SK-N-SH (cell line): ENCODE results near the gene SPRYD3. TPM values are rescaled to one million over a fixed set of nuclear protein-coding genes. Genes with fewer than 3 reads are reported as not detected.

Source experiments
- CTCF ChIA-PET: fragments of 300-600, 350-600 bp; formaldehyde crosslinking; extraction: SDS; loops from one replicate; lab custom pipeline; 2021; lab: Yijun Ruan, JAX
- POLR2A ChIA-PET: fragments of 350-600 bp; sonication (Branson Sonifier 250); formaldehyde crosslinking; extraction: SDS; loops from one replicate; lab custom pipeline; 2020; ENCODE audit warnings: antibody characterized with exemption, inconsistent platforms; lab: Yijun Ruan, JAX
- DNase-seq: peaks from one replicate; pipeline ENCODE4 v3.0.0; 2012
- H2AFZ ChIP-seq: fragments of 200-600 bp; sonication (generic); 2 replicates; pipeline ENCODE4 v1.8.1; 2016; ENCODE audit warnings: antibody characterized with exemption, mild to moderate bottlenecking, low read depth
- H3F3A ChIP-seq: fragments of 200-600 bp; sonication (generic); replicated peaks from 2 replicates; pipeline ENCODE3; 2016; ENCODE audit warnings: antibody characterized with exemption, mild to moderate bottlenecking; ENCODE audit not compliant: insufficient read depth
- H3K27ac ChIP-seq, 2 experiments: fragments of 200-500 bp in 1 of 2; fragments of 200-600 bp in 1 of 2; sonication (Bioruptor generic) in 1 of 2; sonication (generic), shearing (Covaris generic) in 1 of 2; 2 replicates each; pipeline versions ENCODE4 v1.5.1 to v1.6.1; 2014 to 2016; ENCODE audit warnings: low read depth in 2 of 2, inconsistent platforms in 1 of 2, low read length in 1 of 2, mild to moderate bottlenecking in 1 of 2, mixed read lengths in 1 of 2
- H3K27me3 ChIP-seq: fragments of 200-600 bp; sonication (generic), shearing (Covaris generic); 2 replicates; pipeline ENCODE4 v1.6.1; 2016; ENCODE audit warnings: mixed run types; ENCODE audit not compliant: insufficient read depth
- H3K36me3 ChIP-seq, 2 experiments: fragments of 200-500 bp in 1 of 2; fragments of 200-600 bp in 1 of 2; sonication (Bioruptor generic) in 1 of 2; sonication (generic) in 1 of 2; replicated peaks in 1 of 2; 2 replicates each; pipeline versions ENCODE3 to v1.5.1; 2014 to 2016; ENCODE audit warnings: low read length in 1 of 2, mild to moderate bottlenecking in 1 of 2; ENCODE audit not compliant: insufficient read depth in 2 of 2, control insufficient read depth in 1 of 2
- H3K4me1 ChIP-seq, 2 experiments: fragments of 200-500 bp in 1 of 2; fragments of 200-600 bp in 1 of 2; sonication (Bioruptor generic) in 1 of 2; sonication (generic), shearing (Covaris generic) in 1 of 2; 2 replicates each; pipeline versions ENCODE4 v1.5.1 to v1.6.1; 2014 to 2016; ENCODE audit warnings: low read depth in 1 of 2, low read length in 1 of 2, mixed run types in 1 of 2; ENCODE audit not compliant: insufficient read depth in 2 of 2, control insufficient read depth in 1 of 2
- H3K4me2 ChIP-seq: fragments of 200-600 bp; sonication (generic), shearing (Covaris generic); 2 replicates; pipeline ENCODE4 v1.6.1; 2017; ENCODE audit warnings: mixed run types
- H3K4me3 ChIP-seq, 2 experiments: fragments of 200-500 bp in 1 of 2; fragments of 200-600 bp in 1 of 2; sonication (Bioruptor generic) in 1 of 2; sonication (generic), shearing (Covaris generic) in 1 of 2; 2 replicates each; pipeline versions ENCODE4 v1.5.1 to v1.8.1; 2014 to 2016; ENCODE audit warnings: low read depth in 2 of 2, inconsistent platforms in 1 of 2, low read length in 1 of 2, mild to moderate bottlenecking in 1 of 2, mixed read lengths in 1 of 2, moderate library complexity in 1 of 2
- H3K79me2 ChIP-seq: fragments of 200-600 bp; sonication (generic); 2 replicates; pipeline ENCODE4 v1.8.1; 2017; ENCODE audit warnings: mild to moderate bottlenecking; ENCODE audit not compliant: insufficient read depth
- H3K9ac ChIP-seq: fragments of 200-600 bp; sonication (generic); 2 replicates; pipeline ENCODE4 v1.6.1; 2017; ENCODE audit warnings: mixed run types
- H3K9me2 ChIP-seq: fragments of 200-600 bp; sonication (generic); 2 replicates; pipeline ENCODE4 v1.6.1; 2017; ENCODE audit warnings: mixed run types
- H3K9me3 ChIP-seq: fragments of 200-600 bp; sonication (generic); 2 replicates; pipeline ENCODE4 v1.6.1; 2017; ENCODE audit warnings: mixed run types, mild to moderate bottlenecking, moderate library complexity
- H4K20me1 ChIP-seq: fragments of 200-600 bp; sonication (generic); 2 replicates; pipeline ENCODE4 v1.6.1; 2017; ENCODE audit warnings: mild to moderate bottlenecking, mixed run types; ENCODE audit not compliant: insufficient read depth
- ELF1 ChIP-seq: IDR thresholded peaks from 2 replicates; pipeline ENCODE4 v1.4.0; 2012
- EP300 ChIP-seq, 2 experiments: IDR thresholded peaks; 2 replicates each; pipeline versions ENCODE4 v1.4.0 to v1.6.1; 2012; ENCODE audit warnings: borderline replicate concordance in 1 of 2, low read depth in 1 of 2, low read length in 1 of 2
- FOSL2 ChIP-seq: IDR thresholded peaks from 2 replicates; pipeline ENCODE4 v1.4.0; 2012; ENCODE audit warnings: low read depth, mild to moderate bottlenecking, moderate library complexity, borderline replicate concordance
- FOXJ3 ChIP-seq: sonication (generic); formaldehyde crosslinking; IDR thresholded peaks from 2 replicates; pipeline ENCODE4 v1.5.1; 2020; ENCODE audit warnings: mild to moderate bottlenecking, missing genetic modification reagents
- FOXM1 ChIP-seq: IDR thresholded peaks from 2 replicates; pipeline ENCODE4 v1.4.0; 2012; ENCODE audit warnings: low read depth, mild to moderate bottlenecking
- GABPA ChIP-seq: IDR thresholded peaks from 2 replicates; pipeline ENCODE4 v1.4.0; 2012; ENCODE audit warnings: low read depth, mild to moderate bottlenecking
- IRF3 ChIP-seq: fragments of 150-350 bp; IDR thresholded peaks from 2 replicates; pipeline ENCODE4 v1.6.1; 2016; ENCODE audit warnings: mild to moderate bottlenecking, low read depth, low read length
- JUND ChIP-seq: IDR thresholded peaks from 2 replicates; pipeline ENCODE4 v1.4.0; 2012
- MEF2A ChIP-seq: IDR thresholded peaks from 2 replicates; pipeline ENCODE4 v1.4.0; 2012; ENCODE audit warnings: low read depth, borderline replicate concordance
- RCOR1 ChIP-seq: fragments of 150-350 bp; IDR thresholded peaks from 2 replicates; pipeline ENCODE4 v1.6.1; 2017; ENCODE audit warnings: antibody characterized with exemption, low read length
- SIN3A ChIP-seq: IDR thresholded peaks from 2 replicates; pipeline ENCODE4 v1.6.1; 2012; ENCODE audit warnings: low read depth, mild to moderate bottlenecking, low read length, moderate library complexity, borderline replicate concordance
- TCF12 ChIP-seq: IDR thresholded peaks from 2 replicates; pipeline ENCODE4 v1.4.0; 2012
- TEAD4 ChIP-seq: IDR thresholded peaks from 2 replicates; pipeline ENCODE4 v1.4.0; 2012; ENCODE audit warnings: mild to moderate bottlenecking, borderline replicate concordance; ENCODE audit not compliant: insufficient read depth
- USF1 ChIP-seq: IDR thresholded peaks from 2 replicates; pipeline ENCODE4 v1.4.0; 2012; ENCODE audit warnings: low read depth, borderline replicate concordance
- USF2 ChIP-seq: fragments of 150-350 bp; IDR thresholded peaks from 2 replicates; pipeline ENCODE4 v1.6.1; 2017; ENCODE audit warnings: antibody characterized with exemption, low read length, low read depth, borderline replicate concordance
- YY1 ChIP-seq: IDR thresholded peaks from 2 replicates; pipeline ENCODE4 v1.4.0; 2012; ENCODE audit warnings: low read depth, mild to moderate bottlenecking
- WGBS: methylation state at CpG from one replicate; pipeline ENCODE4 v1.1.6; 2017; ENCODE audit warnings: low lambda C conversion rate; 5-methylcytosine and 5-hydroxymethylcytosine counted together
- polyA plus RNA-seq, 3 experiments: library from polyadenylated mRNA; depleted of rRNA; stranded (reverse); fragments of >200 nt; gene quantifications; 2 replicates each; pipeline ENCODE4 v1.2.3, GENCODE V29; 2012

SPRYD3 gene
- polyA plus RNA-seq, 1 of the 3 experiments (the other 2 are of a cell fraction), result 20.3 TPM

DNA sequence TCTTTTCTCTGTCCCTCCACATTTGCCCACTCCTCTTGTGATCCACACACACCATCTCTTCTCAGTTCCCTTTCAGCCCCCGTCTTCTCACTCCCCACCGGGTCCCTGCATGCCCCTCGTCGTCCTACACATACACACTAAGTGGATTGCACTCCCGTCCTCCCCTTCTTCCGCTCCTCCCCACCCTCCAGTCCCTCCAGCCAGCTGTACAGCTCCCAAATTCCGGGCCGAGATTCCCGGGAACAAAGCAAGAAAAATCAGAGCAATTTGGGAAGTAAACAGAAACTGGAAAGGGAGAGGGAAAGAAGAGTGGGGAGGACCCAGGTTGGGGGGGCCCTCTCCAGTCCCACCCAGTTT lies 18.0 kb upstream of the SPRYD3 start (continued):
- no peak for TF ChIP-seq USF1
- no peak for TF ChIP-seq USF2
- TF ChIP-seq JUND, result no peak

DNA sequence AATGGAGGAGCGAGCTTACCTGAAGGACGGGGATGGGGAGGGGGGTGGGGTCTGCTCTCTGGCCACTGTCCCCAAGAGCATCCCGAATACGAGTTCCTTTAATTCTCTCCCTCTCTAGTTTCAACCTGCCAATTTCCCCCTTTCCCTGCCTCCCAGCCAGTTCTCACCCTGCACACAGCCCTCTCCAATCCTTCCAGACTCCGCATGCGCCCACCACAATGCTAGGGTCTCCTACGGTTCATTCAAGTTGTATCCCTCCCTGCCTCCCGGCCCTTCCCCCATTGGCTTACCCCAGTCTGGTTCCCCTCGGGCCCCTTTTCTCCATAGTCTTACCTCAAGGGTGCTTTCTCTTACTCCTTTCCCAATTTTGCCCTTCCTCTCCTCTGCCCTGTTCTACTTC lies 17.6 kb upstream of the SPRYD3 start:
- H3K27ac ChIP-seq, result peak overlapping the region in 1 of 2 experiments; percentile 98; a peak in 3 of 4 replicates
- peaks cover 6 to 8% of the 10 kb centered on the region in 2 experiments for H3K36me3 ChIP-seq
- H3K4me3 ChIP-seq, result peak overlapping the region; percentile 62 to 78
- H4K20me1 ChIP-seq, result no peaks in the 10 kb centered on the region
- H3K9ac ChIP-seq, result peak overlapping the region; percentile 81
- WGBS, result 94% methylated on average over 9 of the region's 9 CpGs
- peaks cover 10% of the 10 kb centered on the region; the same call in 1 of the 2 replicates for H3K79me2 ChIP-seq
- TF ChIP-seq TCF12, result no peak
- TF ChIP-seq MEF2A, result no peak
- no peak for TF ChIP-seq IRF3
- no peak for TF ChIP-seq EP300 (IDR thresholded peaks at IDR 0.05; ENCODE audit: borderline replicate concordance in 1 of 2, low read depth in 1 of 2, low read length in 1 of 2)
- no peak for TF ChIP-seq SIN3A
- no peak for TF ChIP-seq USF2
- ChIA-PET POLR2A (interaction anchor here (1.2 kb wide), 1 partner anchor 17 kb away, joined by 10 read pairs; the partner anchor contains the start of gene SPRYD3), CTCF (interaction anchor here (1.4 to 7.6 kb wide), 4 partner anchors 19 to 43 kb away, joined by 3 to 385 read pairs (median 30); partner anchors contain the start of gene SPRYD3)
- DNase-seq, result no peak
- H3K9me2 ChIP-seq, result no peaks in the 10 kb centered on the region
- peaks cover 10 to 21% of the 10 kb centered on the region in 2 experiments; a peak in 2 of 4 replicates for H3K4me1 ChIP-seq
- H3K9me3 ChIP-seq, result no peaks in the 10 kb centered on the region
- peaks cover 30% of the 10 kb centered on the region for H3F3A ChIP-seq
- H3K4me2 ChIP-seq, result peak overlapping the region; percentile 100
- peak overlapping the region; percentile 74 for H2AFZ ChIP-seq
- H3K27me3 ChIP-seq, result no peaks in the 10 kb centered on the region

- no peak for TF ChIP-seq FOXM1
- TF ChIP-seq USF1, result no peak
- no peak for TF ChIP-seq FOXJ3 (CRISPR knock-in tag)
- TF ChIP-seq TEAD4, result no peak
- TF ChIP-seq RCOR1, result no peak
- no peak for TF ChIP-seq IRF3
- TF ChIP-seq ELF1, result no peak
- TF ChIP-seq GABPA, result no peak
- no peak for TF ChIP-seq FOSL2
- TF ChIP-seq YY1, result no peak
- Histone ChIP-seq H3K9ac (peak overlapping the region; percentile 81; the same call in 1 of the 2 replicates), H3K27ac (peak overlapping the region in 1 of 2 experiments; percentile 98; a peak in 1 of 4 replicates), H2AFZ (no peak overlapping the region; the same call in 1 of the 2 replicates), H3K9me3 (no peaks in the 10 kb centered on the region), H3K4me1 (peaks cover 10 to 25% of the 10 kb centered on the region in 2 experiments; a peak in 2 of 4 replicates), H3K4me2 (peak overlapping the region; percentile 100), H3K79me2 (peaks cover 10% of the 10 kb centered on the region; the same call in 1 of the 2 replicates), H4K20me1 (no peaks in the 10 kb centered on the region), H3K27me3 (no peaks in the 10 kb centered on the region), H3K9me2 (no peaks in the 10 kb centered on the region), H3K36me3 (peaks cover 5% of the 10 kb centered on the region in 2 experiments), H3F3A (peaks cover 30% of the 10 kb centered on the region), H3K4me3 (peak overlapping the region in 1 of 2 experiments; percentile 78; a peak in 1 of 4 replicates)
- CTCF ChIA-PET, result interaction anchor here (0.7 to 1.5 kb wide), 3 partner anchors 30 to 43 kb away, joined by 3 to 10 read pairs (median 3); no protein-coding TSS in a partner anchor
- 81% methylated on average over 8 of the region's 11 CpGs for WGBS
- DNase-seq, result no peak
- POLR2A ChIA-PET, result no interaction called here
Observed at GRCh38 chr12:53096089-53096741, 17.0 kb upstream of the SPRYD3 start.
